Fibroblast of peridontal ligament (primary cell): ENCODE results near the gene IL7R.

Experiments used
- DNase-seq: peaks from one replicate; pipeline ENCODE4 v3.0.0-alpha.2; 2010; ENCODE audit errors: extremely low read depth

IL7R gene

DNA sequence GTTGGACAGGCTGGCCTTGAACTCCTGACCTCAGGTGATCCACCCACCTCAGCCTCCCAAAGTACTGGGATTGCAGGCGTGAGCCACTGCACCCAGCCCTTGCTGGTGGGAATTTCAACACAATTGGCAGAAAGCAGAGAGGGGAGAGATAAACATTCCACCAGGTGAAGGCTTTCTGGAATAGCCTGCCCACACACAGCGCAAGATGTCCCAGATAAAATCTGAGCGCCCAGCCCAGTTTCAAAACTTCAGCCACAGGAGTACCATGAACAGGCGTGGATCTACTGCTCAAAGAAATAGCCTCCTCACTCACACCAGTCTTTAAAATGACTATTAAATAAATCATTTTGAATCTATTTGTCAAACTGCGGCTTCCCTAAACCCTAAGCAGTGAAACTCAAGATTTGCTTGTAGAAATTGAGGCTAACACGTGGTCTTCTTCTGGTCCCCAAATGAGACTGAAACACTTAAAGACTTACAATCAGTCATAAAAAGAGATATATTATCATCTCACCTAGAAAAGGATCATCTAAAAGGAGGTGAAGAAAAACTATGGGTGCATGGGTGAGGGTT, 47.0 kb downstream of the IL7R start:
- DNase-seq, result no peak

GRCh38 chr5:35904443-35905132, 47.9 kb downstream of the IL7R start:
- DNase-seq, result no peak

GRCh38 chr5:35908228-35908627, 51.5 kb downstream of the IL7R start:
- no peak for DNase-seq

- DNase-seq, result no peak
Measured at GRCh38 chr5:35908814-35909213, 52.1 kb downstream of the IL7R start.

- DNase-seq, result peak; percentile 95
Measured at GRCh38 chr5:35919191-35919590, 62.5 kb downstream of the IL7R start.

GRCh38 chr5:35920890-35921289, 64.2 kb downstream of the IL7R start:
- DNase-seq, result no peak

DNA sequence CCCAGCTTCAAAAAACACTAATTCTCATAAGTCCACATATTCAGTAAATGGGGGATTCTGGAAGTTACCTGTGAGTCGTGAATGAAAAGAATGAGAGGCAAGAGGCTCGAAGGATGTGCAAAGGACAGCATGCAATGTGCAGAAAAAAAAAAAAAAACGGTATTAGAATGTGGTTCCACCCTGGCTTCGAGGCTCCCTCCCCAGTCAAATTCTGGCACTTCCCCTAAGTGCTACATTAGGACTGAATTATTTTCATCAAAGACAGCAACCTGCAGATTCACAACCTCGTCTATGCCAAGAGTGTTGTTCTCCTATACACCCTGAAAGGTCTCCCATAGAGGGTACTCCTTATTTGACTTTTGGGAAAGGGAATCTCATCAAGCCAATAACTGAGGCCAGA, 65.2 kb downstream of the IL7R start:
- DNase-seq, result no peak

DNA sequence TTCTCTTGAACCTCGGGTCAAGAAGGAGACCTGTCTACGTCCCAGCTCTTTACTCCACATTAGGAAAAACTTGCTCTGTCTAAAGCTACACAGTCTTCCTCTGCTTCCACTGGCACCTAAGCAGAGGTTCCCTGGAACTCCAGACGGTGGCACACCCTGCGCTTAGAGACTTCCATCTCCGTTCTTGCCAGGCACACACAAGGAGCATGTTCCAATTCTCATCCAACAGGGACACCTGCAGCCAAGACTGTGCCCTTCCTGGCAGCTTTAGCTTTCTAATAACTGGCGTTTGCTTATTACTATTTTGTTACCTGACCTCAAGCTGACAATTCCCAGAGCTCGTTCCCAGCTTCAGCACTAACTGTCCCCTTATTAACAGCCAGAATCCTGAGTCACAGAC, 65.8 kb downstream of the IL7R start:
- DNase-seq, result no peak

GRCh38 chr5:35924122-35924949, 67.6 kb downstream of the IL7R start:
- peak; percentile 95 for DNase-seq

- DNase-seq, result peak; percentile 74
Measured at GRCh38 chr5:35924950-35925722, 68.4 kb downstream of the IL7R start.

GRCh38 chr5:35926389-35927051, 69.8 kb downstream of the IL7R start:
- DNase-seq, result peak; percentile 73
